HepG2 (cell line): ENCODE measurements around the gene RHOXF2B. TPM values are rescaled to one million over a fixed set of nuclear protein-coding genes. Genes with fewer than 3 reads are reported as not detected.

Source experiments
- ATAC-seq: fragments of 200-7000 bp; cut with Tn5 transposase; 3 replicates; pipeline ENCODE4 v1.9.1; 2020; ENCODE audit warnings: mild to moderate bottlenecking, moderate library complexity
- BruUV-seq: library from RNA; stranded (reverse); fragments of 400-500 nt; replicated peaks from 2 replicates; lab custom pipeline; 2021; lab: Mats Ljungman, UMichigan
- CTCF ChIA-PET: fragments of 300-600 bp; formaldehyde crosslinking; extraction: SDS; loops from one replicate; lab custom pipeline; 2021; ENCODE audit warnings: low total read pairs, inconsistent platforms, low intra/inter-chr PET ratio; lab: Yijun Ruan, JAX
- POLR2A ChIA-PET: fragments of 350-600 bp; sonication (Branson Sonifier 250); formaldehyde crosslinking; loops from one replicate; lab custom pipeline; 2020; ENCODE audit warnings: antibody characterized with exemption, inconsistent platforms; lab: Yijun Ruan, JAX
- DNase-seq: peaks from one replicate; pipeline ENCODE4 v3.0.0-alpha.2; 2015; ENCODE audit warnings: low spot score
- FAIRE-seq: peaks from 3 replicates; lab custom pipeline; 2011; peaks lifted over from hg19 to GRCh38; lab: Jason Lieb, UNC
- H2AFZ ChIP-seq: one replicate; pipeline ENCODE4 v1.6.1; 2011; ENCODE audit warnings: low read length, inconsistent platforms
- H3K27ac ChIP-seq: fragments of 300-600 bp; 3 replicates; pipeline ENCODE4 v1.8.0; 2011; ENCODE audit warnings: mixed run types, mild to moderate bottlenecking, mixed read lengths, low read length, inconsistent platforms; ENCODE audit not compliant: insufficient read depth; ENCODE audit errors: extremely low read length
- H3K27me3 ChIP-seq, 2 experiments: fragments of 200-600 bp in 1 of 2; 2 replicates in 1 of 2; 3 replicates in 1 of 2; pipeline versions ENCODE4 v1.6.0 to v1.8.0; 2011; ENCODE audit warnings: low read length in 2 of 2, mild to moderate bottlenecking in 2 of 2, moderate library complexity in 2 of 2, inconsistent platforms in 1 of 2; ENCODE audit not compliant: insufficient read depth in 2 of 2, control insufficient read depth in 1 of 2
- H3K36me3 ChIP-seq, 2 experiments: fragments of 200-600 bp in 1 of 2; replicated peaks in 1 of 2; 2 replicates in 1 of 2; 3 replicates in 1 of 2; pipeline versions ENCODE4 v1.5.1 to v1.8.0; 2011; ENCODE audit warnings: low read length in 2 of 2, inconsistent platforms in 1 of 2; ENCODE audit not compliant: insufficient read depth in 2 of 2, control insufficient read depth in 1 of 2
- H3K4me1 ChIP-seq: 2 replicates; pipeline ENCODE4 v1.5.1; 2012; ENCODE audit warnings: low read length, inconsistent platforms; ENCODE audit not compliant: insufficient read depth
- H3K4me2 ChIP-seq: 2 replicates; pipeline ENCODE4 v1.6.0; 2011; ENCODE audit warnings: low read depth, low read length, inconsistent platforms
- H3K4me3 ChIP-seq, 3 experiments: fragments of 200-600 bp in 1 of 3; sonication (generic), shearing (Covaris generic) in 1 of 3; replicated peaks in 1 of 3; 2 replicates each; pipeline ENCODE4 v1.5.1; 2011 to 2016; ENCODE audit warnings: low read length in 3 of 3, inconsistent platforms in 2 of 3, low read depth in 2 of 3, mild to moderate bottlenecking in 2 of 3, control low read depth in 1 of 3, mixed read lengths in 1 of 3; ENCODE audit not compliant: insufficient read depth in 1 of 3
- H3K79me2 ChIP-seq: one replicate; pipeline ENCODE4 v1.6.1; 2011; ENCODE audit warnings: low read length, inconsistent platforms; ENCODE audit not compliant: insufficient read depth
- H3K9ac ChIP-seq: 2 replicates; pipeline ENCODE4 v1.6.0; 2011; ENCODE audit warnings: mild to moderate bottlenecking, low read depth, low read length, inconsistent platforms; ENCODE audit not compliant: insufficient read depth
- H3K9me3 ChIP-seq: 2 replicates; pipeline ENCODE4 v1.5.1; 2012; ENCODE audit warnings: mild to moderate bottlenecking, low read length
- H4K20me1 ChIP-seq: 2 replicates; pipeline ENCODE4 v1.6.0; 2011; ENCODE audit warnings: inconsistent platforms, mild to moderate bottlenecking, low read length, moderate library complexity; ENCODE audit not compliant: insufficient read depth
- CBX2 ChIP-seq, 2 experiments: fragments of 200-600 bp in 1 of 2; sonication (generic); formaldehyde crosslinking in 1 of 2; IDR thresholded peaks; 2 replicates each; pipeline versions ENCODE4 v1.7.0 to v1.8.1; 2018 to 2022; ENCODE audit warnings: low read depth in 2 of 2, low read length in 1 of 2, mild to moderate bottlenecking in 1 of 2, missing genetic modification reagents in 1 of 2
- FOSL2 ChIP-seq: sonication (generic); formaldehyde crosslinking; IDR thresholded peaks from 2 replicates; pipeline ENCODE4 v1.4.0; 2020; ENCODE audit warnings: missing genetic modification reagents
- FOXJ3 ChIP-seq: sonication (generic); formaldehyde crosslinking; IDR thresholded peaks from 2 replicates; pipeline ENCODE4 v1.4.0; 2020; ENCODE audit warnings: missing genetic modification reagents, mild to moderate bottlenecking, borderline replicate concordance
- HOXA9 ChIP-seq: sonication (generic); formaldehyde crosslinking; IDR thresholded peaks from 2 replicates; pipeline ENCODE4 v1.8.1; 2022; ENCODE audit warnings: missing genetic modification reagents, mild to moderate bottlenecking, moderate library complexity, borderline replicate concordance
- IRX3 ChIP-seq: sonication (generic); formaldehyde crosslinking; IDR thresholded peaks from 2 replicates; pipeline ENCODE4 v1.8.1; 2023; ENCODE audit warnings: mild to moderate bottlenecking, low read depth, missing genetic modification reagents, borderline replicate concordance
- MED13 ChIP-seq: sonication (generic); formaldehyde crosslinking; IDR thresholded peaks from 2 replicates; pipeline ENCODE4 v1.5.0; 2020; ENCODE audit warnings: missing genetic modification reagents
- MED8 ChIP-seq: sonication (generic); formaldehyde crosslinking; IDR thresholded peaks from 2 replicates; pipeline ENCODE4 v1.8.1; 2023; ENCODE audit warnings: mild to moderate bottlenecking, missing genetic modification reagents; ENCODE audit not compliant: insufficient replicate concordance
- PBX3 ChIP-seq: sonication (generic); formaldehyde crosslinking; IDR thresholded peaks from 2 replicates; pipeline ENCODE4 v1.8.1; 2023; ENCODE audit warnings: missing genetic modification reagents, inconsistent platforms, borderline replicate concordance
- PTBP1 ChIP-seq: fragments of 200-400 bp; formaldehyde crosslinking; IDR thresholded peaks from 2 replicates; pipeline ENCODE4 v1.6.1; 2018; ENCODE audit warnings: low read length, low read depth; ENCODE audit not compliant: poor library complexity, severe bottlenecking
- RFX5 ChIP-seq: IDR thresholded peaks from 2 replicates; pipeline ENCODE4 v1.6.1; 2011; ENCODE audit warnings: low read depth, low read length, improper control_type of control experiment
- SMAD9 ChIP-seq: sonication (generic); formaldehyde crosslinking; IDR thresholded peaks from 2 replicates; pipeline ENCODE4 v1.5.1; 2020; ENCODE audit warnings: mild to moderate bottlenecking, missing genetic modification reagents
- SRF ChIP-seq: IDR thresholded peaks from 2 replicates; pipeline ENCODE4 v1.6.1; 2011; ENCODE audit warnings: mild to moderate bottlenecking, low read depth, low read length, moderate library complexity
- TAF15 ChIP-seq: fragments of 200-400 bp; formaldehyde crosslinking; IDR thresholded peaks from one replicate; pipeline ENCODE4 v1.6.1; 2018; ENCODE audit warnings: mild to moderate bottlenecking, low read depth, low read length; ENCODE audit not compliant: poor library complexity, severe bottlenecking
- TCF7 ChIP-seq: sonication (generic); IDR thresholded peaks from 2 replicates; pipeline ENCODE4 v1.6.1; 2016; ENCODE audit warnings: antibody characterized with exemption, low read depth
- THAP11 ChIP-seq: IDR thresholded peaks from 2 replicates; pipeline ENCODE4 v1.6.1; 2016; ENCODE audit warnings: missing biosample characterization, missing genetic modification reagents
- TOPORS ChIP-seq: sonication (generic); formaldehyde crosslinking; IDR thresholded peaks from 2 replicates; pipeline ENCODE4 v1.8.0; 2023; ENCODE audit warnings: mild to moderate bottlenecking, missing genetic modification reagents
- ZFP82 ChIP-seq: sonication (generic); formaldehyde crosslinking; IDR thresholded peaks from 2 replicates; pipeline ENCODE4 v1.5.1; 2020; ENCODE audit warnings: mild to moderate bottlenecking, missing genetic modification reagents, borderline replicate concordance
- WGBS: methylation state at CpG from one replicate; pipeline ENCODE4 v1.1.6; 2017; ENCODE audit warnings: low lambda C conversion rate; 5-methylcytosine and 5-hydroxymethylcytosine counted together
- in situ Hi-C: cut with HindIII; loops from 2 replicates; pipeline ENCODE4 v1.10.0; 2017; ENCODE audit warnings: low pct_unique_long_range_greater_than_20kb; ENCODE audit not compliant: extremely low pct_ligation_motif_present
- intact Hi-C: fragments of 100-400 bp; cut with micrococcal nuclease; formaldehyde crosslinking; loops from one replicate; pipeline ENCODE4 v1.10.0; 2022; ENCODE audit not compliant: unreplicated experiment
- polyA plus RNA-seq, 8 experiments: library from polyadenylated mRNA; depleted of rRNA in 3 of 8; stranded (reverse) in 7 of 8; unstranded in 1 of 8; fragments of >200 nt; fragmentation: Illumina TruSeq in 4 of 8; extraction: Trizol in 4 of 8; gene quantifications; 2 replicates each; pipeline versions ENCODE4 v1.2.1 to v1.2.3, GENCODE V29; 2011 to 2016; ENCODE audit warnings: low read depth in 4 of 8, missing spikeins in 1 of 8, mixed read lengths in 1 of 8; ENCODE audit not compliant: insufficient read depth in 1 of 8
- total RNA-seq, 5 experiments: library from RNA; depleted of rRNA; stranded (reverse); fragments of >200 nt; fragmentation: Illumina TruSeq; extraction: Trizol; gene quantifications; 2 replicates each; pipeline ENCODE4 v1.2.3, GENCODE V29; 2016; ENCODE audit warnings: low read depth in 1 of 5
- TF ChIP-seq, protein P1 (sequence below): fragments of 450-650 bp; IDR thresholded peaks from 2 replicates; pipeline ENCODE4 v1.6.1; 2017
- TF ChIP-seq, protein P2 (sequence below): IDR thresholded peaks from 2 replicates; pipeline ENCODE4 v1.6.1; 2016; ENCODE audit warnings: missing compliant biosample characterization, missing genetic modification reagents, borderline replicate concordance
- TF ChIP-seq, protein P3 (sequence below): sonication (generic); formaldehyde crosslinking; IDR thresholded peaks from 2 replicates; pipeline ENCODE4 v1.5.1; 2020; ENCODE audit warnings: missing genetic modification reagents, mild to moderate bottlenecking, borderline replicate concordance

RHOXF2B gene
- total and polyA plus RNA-seq, 2 of the 13 experiments (the other 11 are each of a cell fraction or from before 2014, with no cell fraction given) = not detected

- TF ChIP-seq CBX2 (IDR thresholded peaks at IDR 0.05; ENCODE audit: low read depth, low read length) = no peak
- no peak for TF ChIP-seq CBX2 (CRISPR knock-in tag; IDR thresholded peaks at IDR 0.05; ENCODE audit: low read depth)
- no peak for TF ChIP-seq SRF
- TF ChIP-seq TOPORS = no peak
Measured at GRCh38 chrX:120125444-120125843, 48.0 kb upstream of the RHOXF2B start (continued).

GRCh38 chrX:120120223-120120622 is 42.7 kb upstream of the RHOXF2B start:
- no TSS peak for BruUV-seq
- no peaks in the 10 kb centered on the region for H3K36me3 ChIP-seq
- H3K4me3 ChIP-seq = no peak overlapping the region
- no peaks in the 10 kb centered on the region for H3K4me1 ChIP-seq
- H3K9ac ChIP-seq = no peak overlapping the region
- H3K27ac ChIP-seq = no peak overlapping the region
- in situ Hi-C loops = no loop called here
- WGBS = 22% methylated on average over 1 of the region's 12 CpGs
- ATAC-seq = peak; percentile 66
- no peaks in the 10 kb centered on the region for H3K9me3 ChIP-seq
- ChIA-PET CTCF (no interaction called here), POLR2A (no interaction called here)
- no peaks in the 10 kb centered on the region for H3K79me2 ChIP-seq
- intact Hi-C loops = no loop called here
- FAIRE-seq = no peak
- no peak overlapping the region for H2AFZ ChIP-seq
- no peaks in the 10 kb centered on the region for H4K20me1 ChIP-seq
- DNase-seq = no peak
- H3K27me3 ChIP-seq = no peaks in the 10 kb centered on the region
- peak overlapping the region; percentile 18; the same call in 1 of the 2 replicates for H3K4me2 ChIP-seq
- no peak for TF ChIP-seq MED8 (CRISPR knock-in tag)
- no peak for TF ChIP-seq SMAD9 (CRISPR knock-in tag)
- no peak for TF ChIP-seq THAP11 (CRISPR knock-in tag)
- TF ChIP-seq FOXJ3 = no peak
- TF ChIP-seq, protein P1, sequence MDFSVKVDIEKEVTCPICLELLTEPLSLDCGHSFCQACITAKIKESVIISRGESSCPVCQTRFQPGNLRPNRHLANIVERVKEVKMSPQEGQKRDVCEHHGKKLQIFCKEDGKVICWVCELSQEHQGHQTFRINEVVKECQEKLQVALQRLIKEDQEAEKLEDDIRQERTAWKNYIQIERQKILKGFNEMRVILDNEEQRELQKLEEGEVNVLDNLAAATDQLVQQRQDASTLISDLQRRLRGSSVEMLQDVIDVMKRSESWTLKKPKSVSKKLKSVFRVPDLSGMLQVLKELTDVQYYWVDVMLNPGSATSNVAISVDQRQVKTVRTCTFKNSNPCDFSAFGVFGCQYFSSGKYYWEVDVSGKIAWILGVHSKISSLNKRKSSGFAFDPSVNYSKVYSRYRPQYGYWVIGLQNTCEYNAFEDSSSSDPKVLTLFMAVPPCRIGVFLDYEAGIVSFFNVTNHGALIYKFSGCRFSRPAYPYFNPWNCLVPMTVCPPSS = no peak
- TF ChIP-seq RFX5 = no peak
- no peak for TF ChIP-seq IRX3 (CRISPR knock-in tag)
- TF ChIP-seq TOPORS = no peak
- TF ChIP-seq, protein P2, sequence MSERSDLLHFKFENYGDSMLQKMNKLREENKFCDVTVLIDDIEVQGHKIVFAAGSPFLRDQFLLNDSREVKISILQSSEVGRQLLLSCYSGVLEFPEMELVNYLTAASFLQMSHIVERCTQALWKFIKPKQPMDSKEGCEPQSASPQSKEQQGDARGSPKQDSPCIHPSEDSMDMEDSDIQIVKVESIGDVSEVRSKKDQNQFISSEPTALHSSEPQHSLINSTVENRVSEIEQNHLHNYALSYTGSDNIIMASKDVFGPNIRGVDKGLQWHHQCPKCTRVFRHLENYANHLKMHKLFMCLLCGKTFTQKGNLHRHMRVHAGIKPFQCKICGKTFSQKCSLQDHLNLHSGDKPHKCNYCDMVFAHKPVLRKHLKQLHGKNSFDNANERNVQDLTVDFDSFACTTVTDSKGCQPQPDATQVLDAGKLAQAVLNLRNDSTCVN (CRISPR knock-in tag) = no peak
- TF ChIP-seq TCF7 = no peak
- TF ChIP-seq, protein P3, sequence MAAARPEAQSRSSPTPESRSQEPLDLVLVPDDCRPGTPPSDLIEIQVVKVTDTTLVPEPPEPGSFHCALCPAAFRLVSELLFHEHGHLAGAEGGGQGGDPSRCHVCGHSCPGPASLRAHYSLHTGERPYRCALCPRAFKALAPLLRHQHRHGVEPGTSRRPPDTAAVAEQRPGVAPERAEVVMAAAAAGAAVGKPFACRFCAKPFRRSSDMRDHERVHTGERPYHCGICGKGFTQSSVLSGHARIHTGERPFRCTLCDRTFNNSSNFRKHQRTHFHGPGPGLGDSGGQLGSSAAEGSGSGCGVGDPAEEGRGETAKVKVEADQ (CRISPR knock-in tag) = no peak
- TF ChIP-seq TAF15 = no peak
- no peak for TF ChIP-seq MED13 (CRISPR knock-in tag)
- TF ChIP-seq HOXA9 = no peak
- no peak for TF ChIP-seq PBX3 (CRISPR knock-in tag)
- no peak for TF ChIP-seq PTBP1
- TF ChIP-seq FOSL2 (CRISPR knock-in tag) = no peak
- TF ChIP-seq ZFP82 (CRISPR knock-in tag) = no peak
